Colonic mucosa (tissue), 4 donors: ENCODE measurements around the gene HBE1. TPM values are rescaled to one million over a fixed set of nuclear protein-coding genes. Genes with fewer than 3 reads are reported as not detected.

ENCODE experiments used
- DNase-seq: peaks from one replicate; pipeline ENCODE4 v3.0.0-alpha.2; 2020
- H3K27ac ChIP-seq: fragments of 200-600 bp; one replicate; pipeline ENCODE4 v1.8.0; 2021
- H3K27me3 ChIP-seq: fragments of 200-600 bp; one replicate; pipeline ENCODE4 v1.8.0; 2021
- H3K36me3 ChIP-seq: fragments of 200-600 bp; one replicate; pipeline ENCODE4 v1.8.0; 2021
- H3K4me1 ChIP-seq: fragments of 200-600 bp; one replicate; pipeline ENCODE4 v1.8.0; 2021; ENCODE audit warnings: mild to moderate bottlenecking
- H3K4me3 ChIP-seq: fragments of 200-600 bp; one replicate; pipeline ENCODE4 v1.8.0; 2021
- H3K9ac ChIP-seq, 2 donors: one replicate each; pipeline ENCODE4 v1.7.0; 2013; ENCODE audit warnings: control low read depth in 2 of 2, low read depth in 2 of 2, low read length in 2 of 2
- H3K9me3 ChIP-seq: fragments of 200-600 bp; one replicate; pipeline ENCODE4 v1.8.0; 2021
- intact Hi-C: fragments of 100-400 bp; cut with DNase I; formaldehyde crosslinking; loops from one replicate; pipeline ENCODE4 v1.14.1; 2022
- total RNA-seq, 2 donors: library from RNA; stranded (reverse); fragmentation: NEBNext Ultra II Directional in 1 of 2; extraction: Animal tissue kit (Norgen Biotek cat#: 25700) in 1 of 2; gene quantifications; one replicate each; pipeline ENCODE4 v1.2.1, GENCODE V29; 2021
- TF ChIP-seq, protein P1 (sequence below): fragments of 200-600 bp; IDR thresholded peaks from one replicate; pipeline ENCODE4 v1.8.0; 2022; ENCODE audit warnings: antibody characterized with exemption, mild to moderate bottlenecking
- donor health status: healthy.
- donor health status: DM: no; HTN: no; CAD: no.
- donor health status: DM: no; HTN: no; CAD: no.

HBE1 gene
- total RNA-seq, 2 donors from 2014 or later: 4.0 TPM; not detected in 1

DNA sequence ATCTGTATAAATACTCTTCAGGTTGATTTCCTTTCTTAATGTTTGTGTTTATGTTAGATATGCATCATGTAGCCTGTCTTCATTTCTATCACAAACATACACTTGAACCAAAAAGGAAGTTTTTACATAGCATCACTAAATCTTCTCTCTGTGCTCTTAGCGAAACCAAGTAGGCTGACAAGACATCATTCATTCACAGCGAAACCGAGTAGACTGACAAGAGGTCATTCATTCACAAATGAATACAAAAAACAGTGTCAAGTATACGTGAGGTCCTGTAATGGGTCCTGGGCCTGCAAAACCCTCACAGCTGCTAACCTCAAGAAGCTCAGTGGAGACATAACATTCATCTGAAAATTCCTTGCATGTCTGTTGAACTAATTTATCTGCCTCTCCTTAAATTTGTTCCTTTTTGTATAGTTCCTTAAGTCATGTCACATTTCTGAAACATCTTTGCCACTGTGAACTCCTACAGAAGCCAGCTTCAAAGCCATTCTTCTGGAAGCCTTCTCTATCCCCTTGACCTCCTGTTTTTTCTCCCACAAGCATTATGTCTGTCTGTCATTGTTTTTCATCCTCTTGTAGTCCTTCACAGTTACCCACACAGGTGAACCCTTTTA lies 9.8 kb upstream of the HBE1 start:
- DNase-seq: no peak
- H3K4me3 ChIP-seq: no peak overlapping the region
- no peak overlapping the region for H3K9ac ChIP-seq
- TF ChIP-seq, protein P1, sequence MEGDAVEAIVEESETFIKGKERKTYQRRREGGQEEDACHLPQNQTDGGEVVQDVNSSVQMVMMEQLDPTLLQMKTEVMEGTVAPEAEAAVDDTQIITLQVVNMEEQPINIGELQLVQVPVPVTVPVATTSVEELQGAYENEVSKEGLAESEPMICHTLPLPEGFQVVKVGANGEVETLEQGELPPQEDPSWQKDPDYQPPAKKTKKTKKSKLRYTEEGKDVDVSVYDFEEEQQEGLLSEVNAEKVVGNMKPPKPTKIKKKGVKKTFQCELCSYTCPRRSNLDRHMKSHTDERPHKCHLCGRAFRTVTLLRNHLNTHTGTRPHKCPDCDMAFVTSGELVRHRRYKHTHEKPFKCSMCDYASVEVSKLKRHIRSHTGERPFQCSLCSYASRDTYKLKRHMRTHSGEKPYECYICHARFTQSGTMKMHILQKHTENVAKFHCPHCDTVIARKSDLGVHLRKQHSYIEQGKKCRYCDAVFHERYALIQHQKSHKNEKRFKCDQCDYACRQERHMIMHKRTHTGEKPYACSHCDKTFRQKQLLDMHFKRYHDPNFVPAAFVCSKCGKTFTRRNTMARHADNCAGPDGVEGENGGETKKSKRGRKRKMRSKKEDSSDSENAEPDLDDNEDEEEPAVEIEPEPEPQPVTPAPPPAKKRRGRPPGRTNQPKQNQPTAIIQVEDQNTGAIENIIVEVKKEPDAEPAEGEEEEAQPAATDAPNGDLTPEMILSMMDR: no peak
- H3K27ac ChIP-seq: no peak overlapping the region
- no peaks in the 10 kb centered on the region for H3K27me3 ChIP-seq
- H3K36me3 ChIP-seq: no peaks in the 10 kb centered on the region
- H3K4me1 ChIP-seq: no peaks in the 10 kb centered on the region
- H3K9me3 ChIP-seq: no peaks in the 10 kb centered on the region
- intact Hi-C loops: no loop called here

DNA sequence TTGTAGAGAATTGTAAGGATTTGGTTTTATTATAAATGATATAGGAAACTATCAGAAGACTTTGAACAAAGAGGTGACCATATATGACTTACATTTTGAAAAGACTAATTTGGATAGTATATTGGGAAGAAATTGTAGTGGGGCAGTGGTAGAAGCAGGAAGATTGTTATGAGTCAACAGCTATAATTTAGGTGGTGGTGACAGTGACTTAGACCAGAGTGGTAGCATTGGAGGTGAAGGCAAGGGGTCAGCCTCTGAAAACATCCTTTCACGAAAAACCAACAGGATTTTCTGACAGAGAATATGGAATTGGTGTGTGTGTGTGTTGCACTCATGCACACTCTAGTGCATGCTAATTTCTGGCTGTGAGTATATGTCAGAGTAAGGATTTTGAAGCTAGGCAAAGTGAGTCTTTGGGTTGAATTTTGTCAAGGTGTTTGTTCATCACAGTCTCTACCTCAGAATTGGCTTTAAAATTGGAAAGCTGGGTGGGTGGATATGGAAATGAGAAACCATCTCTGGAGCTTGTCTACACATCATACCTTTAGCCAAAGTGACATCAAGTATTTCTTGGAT lies 8.2 kb upstream of the HBE1 start:
- no peak for DNase-seq
- Histone ChIP-seq H3K4me3 (no peak overlapping the region), H3K36me3 (no peaks in the 10 kb centered on the region), H3K27me3 (no peaks in the 10 kb centered on the region), H3K4me1 (no peaks in the 10 kb centered on the region), H3K27ac (no peak overlapping the region), H3K9me3 (no peaks in the 10 kb centered on the region), H3K9ac (no peak overlapping the region)
- intact Hi-C loops: no loop called here
- TF ChIP-seq, protein P1: no peak

DNA sequence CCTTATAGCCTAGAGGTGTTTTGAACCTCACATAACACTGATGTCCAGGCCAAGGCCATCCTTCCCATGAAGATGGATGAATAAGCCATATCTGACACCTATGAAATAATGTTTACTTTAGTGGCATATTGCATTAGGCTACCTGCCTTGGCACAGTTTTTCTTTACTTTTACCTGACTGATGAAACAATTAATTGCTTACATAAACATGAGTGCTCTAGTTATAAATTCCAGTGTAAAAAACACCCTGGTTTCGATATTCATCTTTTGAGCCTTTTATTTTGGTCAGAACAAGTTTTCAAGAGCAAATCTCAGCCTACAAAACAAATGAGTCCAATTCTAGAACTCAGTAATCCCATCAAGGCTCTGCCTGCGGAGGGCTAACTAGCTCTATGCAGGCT lies 7.0 kb upstream of the HBE1 start:
- H3K9ac ChIP-seq: no peak overlapping the region
- H3K27ac ChIP-seq: no peak overlapping the region
- intact Hi-C loops: no loop called here
- H3K27me3 ChIP-seq: no peaks in the 10 kb centered on the region
- H3K9me3 ChIP-seq: no peaks in the 10 kb centered on the region
- TF ChIP-seq, protein P1: no peak
- DNase-seq: no peak
- no peaks in the 10 kb centered on the region for H3K4me1 ChIP-seq
- H3K4me3 ChIP-seq: no peak overlapping the region
- H3K36me3 ChIP-seq: no peaks in the 10 kb centered on the region

DNA sequence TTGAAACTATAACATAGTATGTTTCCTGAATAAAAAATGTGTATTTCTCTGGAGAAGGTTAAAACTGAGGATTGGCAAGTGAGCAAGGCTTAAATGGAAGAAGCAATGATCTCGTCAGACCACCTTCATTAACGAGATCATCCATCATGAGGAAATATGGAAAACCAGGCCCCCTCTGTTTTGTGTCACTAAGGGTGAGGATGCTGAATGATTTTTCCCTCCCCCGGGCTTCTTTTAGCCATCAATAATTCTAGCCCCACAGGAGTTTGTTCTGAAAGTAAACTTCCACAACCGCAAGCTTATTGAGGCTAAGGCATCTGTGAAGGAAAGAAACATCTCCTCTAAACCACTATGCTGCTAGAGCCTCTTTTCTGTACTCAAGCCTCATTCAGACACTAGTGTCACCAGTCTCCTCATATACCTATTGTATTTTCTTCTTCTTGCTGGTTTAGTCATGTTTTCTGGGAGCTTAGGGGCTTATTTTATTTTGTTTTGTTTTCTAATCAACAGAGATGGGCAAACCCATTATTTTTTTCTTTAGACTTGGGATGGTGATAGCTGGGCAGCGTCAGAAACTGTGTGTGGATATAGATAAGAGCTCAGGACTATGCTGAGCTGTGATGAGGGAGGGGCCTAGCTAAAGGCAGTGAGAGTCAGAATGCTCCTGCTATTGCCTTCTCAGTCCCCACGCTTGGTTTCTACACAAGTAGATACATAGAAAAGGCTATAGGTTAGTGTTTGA lies 5.8 kb upstream of the HBE1 start:
- Histone ChIP-seq H3K4me1 (no peaks in the 10 kb centered on the region), H3K9me3 (no peaks in the 10 kb centered on the region), H3K9ac (no peak overlapping the region), H3K4me3 (no peak overlapping the region), H3K27me3 (no peaks in the 10 kb centered on the region), H3K36me3 (no peaks in the 10 kb centered on the region), H3K27ac (no peak overlapping the region)
- TF ChIP-seq, protein P1: no peak
- intact Hi-C loops: no loop called here
- DNase-seq: no peak

DNA sequence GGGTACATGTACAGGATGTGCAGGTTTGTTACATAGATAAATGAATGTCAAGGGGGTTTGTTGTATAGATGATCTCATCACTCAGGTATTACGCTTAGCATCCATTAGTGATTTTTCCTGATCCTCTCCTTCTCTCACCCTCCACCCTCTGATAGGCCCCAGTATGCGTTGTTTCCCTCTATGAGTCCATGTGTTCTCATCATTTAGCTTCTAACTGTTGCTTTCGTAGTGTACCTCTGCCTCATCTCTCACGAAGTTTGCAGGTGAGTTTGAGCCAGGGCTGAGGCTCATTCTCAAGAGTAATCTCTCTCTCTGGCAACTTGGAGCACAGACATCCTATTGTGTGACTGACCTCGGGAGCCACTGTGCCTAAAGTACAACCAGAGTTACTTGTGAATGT lies 4.7 kb upstream of the HBE1 start:
- H3K4me1 ChIP-seq: no peaks in the 10 kb centered on the region
- H3K27me3 ChIP-seq: no peaks in the 10 kb centered on the region
- H3K36me3 ChIP-seq: no peaks in the 10 kb centered on the region
- no peak overlapping the region for H3K9ac ChIP-seq
- intact Hi-C loops: no loop called here
- H3K9me3 ChIP-seq: no peaks in the 10 kb centered on the region
- no peak overlapping the region for H3K27ac ChIP-seq
- TF ChIP-seq, protein P1: no peak
- DNase-seq: no peak
- H3K4me3 ChIP-seq: no peak overlapping the region
